ENCODE results near the gene TRIM71.
"Not testable (repeated sequence)": the region's sequence is repeated elsewhere in the genome, so short reads cannot be mapped to it uniquely, and the experiment has no call there.

The TRIM71 gene

GRCh38 chr3:32819551-32820348 lies 2.0 kb downstream of the TRIM71 start:
- no peak for DNase-seq

GRCh38 chr3:32820430-32820829 lies 2.6 kb downstream of the TRIM71 start:
- no peak for DNase-seq

- no peak for DNase-seq
Measured at GRCh38 chr3:32820971-32821685, 3.3 kb downstream of the TRIM71 start.

- DNase-seq: no peak
Measured at GRCh38 chr3:32821686-32822296, 4.0 kb downstream of the TRIM71 start.

GRCh38 chr3:32822609-32823498 lies 5.1 kb downstream of the TRIM71 start:
- no peak for DNase-seq

- not testable (repeated sequence) for DNase-seq
Measured at GRCh38 chr3:32823641-32824184, 5.9 kb downstream of the TRIM71 start.

- DNase-seq: no peak
Measured at GRCh38 chr3:32825601-32826375, 8.0 kb downstream of the TRIM71 start.

GRCh38 chr3:32831062-32831461 lies 13.3 kb downstream of the TRIM71 start:
- no peak for DNase-seq

- no peak for DNase-seq
Measured at GRCh38 chr3:32831791-32832190, 14.0 kb downstream of the TRIM71 start.

- no peak for DNase-seq
Measured at GRCh38 chr3:32832193-32832592, 14.4 kb downstream of the TRIM71 start.

- DNase-seq: no peak
Measured at GRCh38 chr3:32835049-32835371, 17.2 kb downstream of the TRIM71 start.

- no peak for DNase-seq
Measured at GRCh38 chr3:32835961-32836360, 18.2 kb downstream of the TRIM71 start.

- no peak for DNase-seq
Measured at GRCh38 chr3:32836601-32837000, 18.8 kb downstream of the TRIM71 start.

GRCh38 chr3:32837366-32837765 lies 19.6 kb downstream of the TRIM71 start:
- no peak for DNase-seq

GRCh38 chr3:32837789-32838188 lies 20.0 kb downstream of the TRIM71 start:
- DNase-seq: no peak

GRCh38 chr3:32839714-32840085 lies 21.9 kb downstream of the TRIM71 start:
- DNase-seq: no peak

GRCh38 chr3:32840086-32840841 lies 22.5 kb downstream of the TRIM71 start:
- no peak for DNase-seq

- DNase-seq: no peak
Measured at GRCh38 chr3:32841341-32841740, 23.5 kb downstream of the TRIM71 start.

GRCh38 chr3:32841867-32842470 lies 24.2 kb downstream of the TRIM71 start:
- no peak for DNase-seq

- no peak for DNase-seq
Measured at GRCh38 chr3:32842531-32842931, 24.7 kb downstream of the TRIM71 start.

- DNase-seq: no peak
Measured at GRCh38 chr3:32842987-32843386, 25.2 kb downstream of the TRIM71 start.

Data from activated naive CD4-positive, alpha-beta T cell treated with anti-CD3 and anti-CD28 coated beads, Interleukin-2, amount 50 U/mL, for 16 hours (primary cell).